ENCODE results near the gene ISG15. TPM values are rescaled to one million over a fixed set of nuclear protein-coding genes. Genes with fewer than 3 reads are reported as not detected.
A peak's percentile ranks its signal among the peaks of the same experiment; 100 is the strongest.

The ISG15 gene
- total and polyA plus RNA-seq, 9 of the 15 experiments (the other 6 are each of a cell fraction or from before 2014, with no cell fraction given), result 0.40 to 58.3 (median 12.2) TPM

DNA sequence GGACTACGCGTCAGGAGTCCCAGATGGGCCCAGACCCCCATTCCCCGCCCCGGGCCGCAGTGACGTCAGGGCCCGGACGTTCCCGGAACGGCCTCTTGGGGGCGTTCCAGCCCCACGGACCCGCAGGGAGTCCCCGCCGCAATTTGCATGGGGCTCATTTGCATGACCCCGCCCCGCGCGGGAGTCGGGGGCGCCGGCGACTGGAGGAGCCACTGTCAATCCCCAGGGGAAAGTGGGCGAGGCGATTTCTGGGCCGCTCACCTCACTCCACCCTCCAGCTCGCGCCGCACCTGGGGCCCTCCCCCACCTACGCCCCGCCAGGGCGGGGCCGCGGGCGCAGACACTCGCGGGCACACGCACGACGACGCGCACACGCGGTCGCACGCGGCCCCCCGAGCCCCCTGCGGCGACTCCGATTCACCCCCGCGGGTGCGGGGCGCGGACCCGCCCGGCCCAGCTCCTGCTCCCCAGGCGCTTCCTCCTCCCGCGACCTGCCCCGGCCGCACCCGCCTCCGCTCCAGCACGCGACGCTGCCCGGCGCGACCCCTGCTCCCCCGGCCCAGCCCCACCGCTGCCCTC lies 19.8 kb downstream of the ISG15 start (continued):
- TF ChIP-seq, protein P1, sequence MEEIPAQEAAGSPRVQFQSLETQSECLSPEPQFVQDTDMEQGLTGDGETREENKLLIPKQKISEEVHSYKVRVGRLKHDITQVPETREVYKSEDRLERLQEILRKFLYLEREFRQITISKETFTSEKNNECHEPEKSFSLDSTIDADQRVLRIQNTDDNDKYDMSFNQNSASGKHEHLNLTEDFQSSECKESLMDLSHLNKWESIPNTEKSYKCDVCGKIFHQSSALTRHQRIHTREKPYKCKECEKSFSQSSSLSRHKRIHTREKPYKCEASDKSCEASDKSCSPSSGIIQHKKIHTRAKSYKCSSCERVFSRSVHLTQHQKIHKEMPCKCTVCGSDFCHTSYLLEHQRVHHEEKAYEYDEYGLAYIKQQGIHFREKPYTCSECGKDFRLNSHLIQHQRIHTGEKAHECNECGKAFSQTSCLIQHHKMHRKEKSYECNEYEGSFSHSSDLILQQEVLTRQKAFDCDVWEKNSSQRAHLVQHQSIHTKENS (CRISPR knock-in tag; IDR thresholded peaks at IDR 0.05), result no peak
- no peak for TF ChIP-seq HMGN3 (IDR thresholded peaks at IDR 0.05; ENCODE audit: borderline replicate concordance, extremely low read depth, insufficient read length, low read depth, low read length)
- TF ChIP-seq ZNF76 (CRISPR knock-in tag; IDR thresholded peaks at IDR 0.05; ENCODE audit: borderline replicate concordance), result no peak
- no peak for TF ChIP-seq ZNF133 (CRISPR knock-in tag; IDR thresholded peaks at IDR 0.05)
- TF ChIP-seq CREBBP (IDR thresholded peaks at IDR 0.05; ENCODE audit: low read depth, low read length), result no peak
- TF ChIP-seq ZFP36 (IDR thresholded peaks at IDR 0.05; ENCODE audit: low read depth, low read length, partially characterized antibody), result no peak
- TF ChIP-seq ETV6 (IDR thresholded peaks at IDR 0.05; ENCODE audit: borderline replicate concordance in 1 of 2, low read depth in 2 of 2, low read length in 1 of 2), result no peak
- TF ChIP-seq ETV6 (CRISPR knock-in tag; IDR thresholded peaks at IDR 0.05; ENCODE audit: borderline replicate concordance), result no peak
- no peak for TF ChIP-seq KDM5B (IDR thresholded peaks at IDR 0.05; ENCODE audit: insufficient replicate concordance, low read depth, low read length)
- no peak for TF ChIP-seq TAF1 (IDR thresholded peaks at IDR 0.05; ENCODE audit: control insufficient read depth, extremely low read depth, insufficient read depth, low read length, severe bottlenecking)
- no peak for TF ChIP-seq CAMTA2 (CRISPR knock-in tag; conservative IDR thresholded peaks at IDR 0.05)
- no peak for TF ChIP-seq MED1 (CRISPR knock-in tag; IDR thresholded peaks at IDR 0.05; ENCODE audit: borderline replicate concordance)
- TF ChIP-seq ZNF717 (CRISPR knock-in tag; IDR thresholded peaks at IDR 0.05), result no peak
- no peak for TF ChIP-seq U2AF1 (optimal IDR thresholded peaks at IDR 0.05; ENCODE audit: low read depth, low read length)
- TF ChIP-seq NCOR1 (IDR thresholded peaks at IDR 0.05), result no peak
- TF ChIP-seq CTCFL (IDR thresholded peaks at IDR 0.05; ENCODE audit: borderline replicate concordance, insufficient read depth, low read depth, low read length, poor library complexity, severe bottlenecking), result peak; percentile 60
- TF ChIP-seq, protein P2, sequence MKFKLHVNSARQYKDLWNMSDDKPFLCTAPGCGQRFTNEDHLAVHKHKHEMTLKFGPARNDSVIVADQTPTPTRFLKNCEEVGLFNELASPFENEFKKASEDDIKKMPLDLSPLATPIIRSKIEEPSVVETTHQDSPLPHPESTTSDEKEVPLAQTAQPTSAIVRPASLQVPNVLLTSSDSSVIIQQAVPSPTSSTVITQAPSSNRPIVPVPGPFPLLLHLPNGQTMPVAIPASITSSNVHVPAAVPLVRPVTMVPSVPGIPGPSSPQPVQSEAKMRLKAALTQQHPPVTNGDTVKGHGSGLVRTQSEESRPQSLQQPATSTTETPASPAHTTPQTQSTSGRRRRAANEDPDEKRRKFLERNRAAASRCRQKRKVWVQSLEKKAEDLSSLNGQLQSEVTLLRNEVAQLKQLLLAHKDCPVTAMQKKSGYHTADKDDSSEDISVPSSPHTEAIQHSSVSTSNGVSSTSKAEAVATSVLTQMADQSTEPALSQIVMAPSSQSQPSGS (CRISPR knock-in tag; IDR thresholded peaks at IDR 0.05), result peak; percentile 51; the same call in 1 of the 2 replicates
- no peak for TF ChIP-seq FOXP4 (CRISPR knock-in tag; IDR thresholded peaks at IDR 0.05; ENCODE audit: borderline replicate concordance)
